Astrocyte (in vitro differentiated cells and primary cell): ENCODE measurements around the gene SHB. TPM values are rescaled to one million over a fixed set of nuclear protein-coding genes. Genes with fewer than 3 reads are reported as not detected.

ENCODE experiments used
- DNase-seq: peaks from one replicate; pipeline ENCODE4 v3.0.0-alpha.2; 2010; ENCODE audit warnings: low read depth
- FAIRE-seq: peaks from 2 replicates; lab custom pipeline; 2011; peaks lifted over from hg19 to GRCh38; lab: Jason Lieb, UNC
- H2AFZ ChIP-seq: 2 replicates; pipeline ENCODE4 v1.6.0; 2012; ENCODE audit warnings: low read depth, low read length, inconsistent platforms
- H3K27ac ChIP-seq: 2 replicates; pipeline ENCODE4 v1.5.1; 2011; ENCODE audit warnings: low read depth, low read length, inconsistent platforms
- H3K27me3 ChIP-seq: 2 replicates; pipeline ENCODE4 v1.6.0; 2011; ENCODE audit warnings: low read length, inconsistent platforms; ENCODE audit not compliant: insufficient read depth
- H3K36me3 ChIP-seq: 2 replicates; pipeline ENCODE4 v1.5.1; 2011; ENCODE audit warnings: low read length, inconsistent platforms; ENCODE audit not compliant: insufficient read depth
- H3K4me1 ChIP-seq: 2 replicates; pipeline ENCODE4 v1.5.1; 2011; ENCODE audit warnings: low read length, inconsistent platforms; ENCODE audit not compliant: insufficient read depth
- H3K4me2 ChIP-seq: 2 replicates; pipeline ENCODE4 v1.6.0; 2012; ENCODE audit warnings: low read length, inconsistent platforms
- H3K4me3 ChIP-seq: 2 replicates; pipeline ENCODE4 v1.5.1; 2011; ENCODE audit warnings: low read depth, mild to moderate bottlenecking, low read length, inconsistent platforms; ENCODE audit not compliant: insufficient read depth
- H3K79me2 ChIP-seq: 2 replicates; pipeline ENCODE4 v1.6.0; 2012; ENCODE audit warnings: mild to moderate bottlenecking, low read length, inconsistent platforms; ENCODE audit not compliant: insufficient read depth
- H3K9ac ChIP-seq: 2 replicates; pipeline ENCODE4 v1.6.0; 2012; ENCODE audit warnings: mild to moderate bottlenecking, low read length, inconsistent platforms
- H3K9me3 ChIP-seq: 2 replicates; pipeline ENCODE4 v1.5.1; 2012; ENCODE audit warnings: low read depth, mild to moderate bottlenecking, low read length, inconsistent platforms; ENCODE audit not compliant: insufficient read depth
- H4K20me1 ChIP-seq: 2 replicates; pipeline ENCODE4 v1.6.0; 2012; ENCODE audit warnings: low read length, inconsistent platforms; ENCODE audit not compliant: insufficient read depth
- H3K27ac Mint-ChIP-seq: one replicate; pipeline ENCODE4 v1.8.0; 2021; ENCODE audit warnings: mild to moderate bottlenecking, mixed read lengths; ENCODE audit not compliant: unreplicated experiment
- H3K27me3 Mint-ChIP-seq: one replicate; pipeline ENCODE4 v1.8.0; 2021; ENCODE audit warnings: low read depth, mixed read lengths; ENCODE audit not compliant: unreplicated experiment
- H3K36me3 Mint-ChIP-seq: one replicate; pipeline ENCODE4 v1.8.0; 2021; ENCODE audit warnings: low read depth, mixed read lengths; ENCODE audit not compliant: unreplicated experiment
- H3K4me1 Mint-ChIP-seq: one replicate; pipeline ENCODE4 v1.8.0; 2021; ENCODE audit warnings: low read depth, mixed read lengths; ENCODE audit not compliant: unreplicated experiment
- H3K4me3 Mint-ChIP-seq: one replicate; pipeline ENCODE4 v1.8.0; 2021; ENCODE audit warnings: mild to moderate bottlenecking, moderate library complexity, mixed read lengths; ENCODE audit not compliant: unreplicated experiment
- H3K9me3 Mint-ChIP-seq: one replicate; pipeline ENCODE4 v1.8.0; 2021; ENCODE audit warnings: mild to moderate bottlenecking, mixed read lengths; ENCODE audit not compliant: unreplicated experiment
- EZH2 ChIP-seq: IDR thresholded peaks from 2 replicates; pipeline ENCODE4 v1.6.1; 2012; ENCODE audit warnings: mild to moderate bottlenecking, low read length, inconsistent platforms; ENCODE audit not compliant: insufficient read depth
- total RNA-seq: library from RNA; stranded (reverse); gene quantifications from 2 replicates; pipeline ENCODE4 v1.2.1, GENCODE V29; 2021
- TF ChIP-seq, protein P1 (sequence below): IDR thresholded peaks from 2 replicates; pipeline ENCODE4 v1.5.1; 2011; ENCODE audit warnings: low read depth, mild to moderate bottlenecking, inconsistent platforms, low read length, moderate library complexity; ENCODE audit not compliant: insufficient read depth

Gene SHB
- total RNA-seq, 1 donor from 2014 or later = 53.4 TPM

DNA sequence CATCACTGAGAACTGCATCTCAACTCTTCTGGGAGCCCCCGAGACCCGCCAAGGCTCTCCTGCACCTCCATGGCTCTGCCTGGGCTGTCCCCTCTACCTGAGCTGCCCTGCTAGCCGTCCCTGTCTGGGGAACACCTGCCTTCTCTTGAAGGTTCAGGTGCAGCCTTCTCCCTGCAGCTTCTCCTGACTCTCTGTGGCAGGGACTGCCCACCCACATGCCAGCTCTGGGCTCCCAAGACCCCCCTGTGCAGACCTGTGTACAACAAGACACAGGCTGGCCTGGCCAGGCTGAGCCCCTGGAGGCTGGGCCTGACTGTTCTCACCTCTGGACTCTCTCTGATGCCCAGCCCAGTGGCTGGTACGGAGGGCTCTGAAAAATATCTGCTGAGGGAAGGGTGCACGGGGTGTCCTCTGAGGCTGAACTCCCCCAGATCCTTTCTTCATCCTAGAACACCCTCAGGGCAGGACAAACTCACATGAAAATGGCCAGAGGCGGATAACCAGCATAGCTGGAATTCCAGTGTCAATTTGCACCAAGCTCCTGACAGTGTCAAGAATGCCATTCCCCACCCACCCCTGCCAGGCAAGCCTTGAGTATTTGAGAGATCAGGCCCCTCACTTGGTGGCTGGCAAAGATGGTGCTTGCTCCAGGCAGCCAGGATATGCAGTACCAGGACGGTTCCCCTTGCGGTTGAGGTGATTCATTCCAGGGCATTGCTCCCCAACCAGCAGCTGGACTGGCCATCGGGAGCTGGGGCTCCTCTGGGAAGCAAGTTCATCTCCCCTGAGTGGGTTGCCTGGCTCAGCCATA is 124.2 kb downstream of the SHB start:
- Histone ChIP-seq H4K20me1 (no peaks in the 10 kb centered on the region), H3K9me3 (no peaks in the 10 kb centered on the region), H3K27ac (peak overlapping the region; percentile 67), H3K4me2 (peak overlapping the region; percentile 65), H3K4me1 (peaks cover 56% of the 10 kb centered on the region), H2AFZ (no peak overlapping the region), H3K36me3 (peaks cover 9% of the 10 kb centered on the region), H3K27me3 (no peaks in the 10 kb centered on the region), H3K4me3 (no peak overlapping the region), H3K79me2 (peaks cover 29% of the 10 kb centered on the region), H3K9ac (peak overlapping the region; percentile 46)
- TF ChIP-seq, protein P1, sequence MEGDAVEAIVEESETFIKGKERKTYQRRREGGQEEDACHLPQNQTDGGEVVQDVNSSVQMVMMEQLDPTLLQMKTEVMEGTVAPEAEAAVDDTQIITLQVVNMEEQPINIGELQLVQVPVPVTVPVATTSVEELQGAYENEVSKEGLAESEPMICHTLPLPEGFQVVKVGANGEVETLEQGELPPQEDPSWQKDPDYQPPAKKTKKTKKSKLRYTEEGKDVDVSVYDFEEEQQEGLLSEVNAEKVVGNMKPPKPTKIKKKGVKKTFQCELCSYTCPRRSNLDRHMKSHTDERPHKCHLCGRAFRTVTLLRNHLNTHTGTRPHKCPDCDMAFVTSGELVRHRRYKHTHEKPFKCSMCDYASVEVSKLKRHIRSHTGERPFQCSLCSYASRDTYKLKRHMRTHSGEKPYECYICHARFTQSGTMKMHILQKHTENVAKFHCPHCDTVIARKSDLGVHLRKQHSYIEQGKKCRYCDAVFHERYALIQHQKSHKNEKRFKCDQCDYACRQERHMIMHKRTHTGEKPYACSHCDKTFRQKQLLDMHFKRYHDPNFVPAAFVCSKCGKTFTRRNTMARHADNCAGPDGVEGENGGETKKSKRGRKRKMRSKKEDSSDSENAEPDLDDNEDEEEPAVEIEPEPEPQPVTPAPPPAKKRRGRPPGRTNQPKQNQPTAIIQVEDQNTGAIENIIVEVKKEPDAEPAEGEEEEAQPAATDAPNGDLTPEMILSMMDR = no peak
- no peak for TF ChIP-seq EZH2
- H3K27ac Mint-ChIP-seq = peak overlapping the region; percentile 89
- H3K36me3 Mint-ChIP-seq = peaks cover 32% of the 10 kb centered on the region
- no peaks in the 10 kb centered on the region for H3K9me3 Mint-ChIP-seq
- peaks cover 63% of the 10 kb centered on the region for H3K4me1 Mint-ChIP-seq
- FAIRE-seq (no peak), DNase-seq (peak; percentile 70)
- peak overlapping the region; percentile 67 for H3K4me3 Mint-ChIP-seq
- no peaks in the 10 kb centered on the region for H3K27me3 Mint-ChIP-seq

DNA sequence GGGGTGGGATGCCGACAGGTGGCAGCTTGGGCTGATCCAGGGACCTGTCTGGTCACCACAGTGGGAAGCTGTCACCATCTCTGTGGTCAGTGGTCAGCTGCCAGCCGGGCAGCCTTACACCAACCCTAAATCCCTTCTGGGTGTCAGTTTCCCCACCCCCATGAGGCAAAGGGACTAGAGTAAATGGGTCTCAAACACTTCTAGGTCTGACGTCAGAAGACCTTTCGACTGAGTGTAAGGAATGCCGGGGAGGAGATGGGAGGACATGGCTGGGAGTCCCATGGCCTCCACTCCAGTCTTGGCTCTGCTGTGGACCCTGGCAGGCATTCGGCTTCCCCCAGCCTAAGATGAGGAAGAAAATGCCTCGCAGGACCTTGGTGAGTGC is 124.8 kb downstream of the SHB start:
- Mint-ChIP-seq H3K4me1 (peaks cover 57% of the 10 kb centered on the region), H3K27ac (peak overlapping the region; percentile 98), H3K4me3 (peak overlapping the region; percentile 77), H3K9me3 (no peaks in the 10 kb centered on the region), H3K27me3 (no peaks in the 10 kb centered on the region), H3K36me3 (peaks cover 37% of the 10 kb centered on the region)
- Histone ChIP-seq H3K79me2 (peaks cover 34% of the 10 kb centered on the region), H3K4me2 (peak overlapping the region; percentile 65), H3K27ac (peak overlapping the region; percentile 67), H2AFZ (no peak overlapping the region), H3K9ac (peak overlapping the region; percentile 46), H4K20me1 (no peaks in the 10 kb centered on the region), H3K36me3 (peaks cover 9% of the 10 kb centered on the region), H3K4me1 (peaks cover 58% of the 10 kb centered on the region), H3K4me3 (no peak overlapping the region), H3K27me3 (no peaks in the 10 kb centered on the region), H3K9me3 (no peaks in the 10 kb centered on the region)
- DNase-seq (peak; percentile 42), FAIRE-seq (no peak)
- TF ChIP-seq EZH2 = no peak
- TF ChIP-seq, protein P1 = no peak
